Iris pigment epithelial cell (primary cell): ENCODE results near the gene PLEKHO2.

Source experiments
- DNase-seq: peaks from one replicate; pipeline ENCODE4 v3.0.0-alpha.2; 2011; ENCODE audit warnings: low read depth

Gene PLEKHO2

GRCh38 chr15:64825431-64826294 lies 16.1 kb upstream of the PLEKHO2 start, which contains the start of gene PIF1:
PIF1 (minus strand) TSS chr15:64825647; CDS start chr15:64824335, 1,312 bp downstream.
- DNase-seq: peak; percentile 99

GRCh38 chr15:64828985-64829384 lies 12.7 kb upstream of the PLEKHO2 start:
- no peak for DNase-seq

GRCh38 chr15:64833690-64834089 lies 8.0 kb upstream of the PLEKHO2 start:
- no peak for DNase-seq

DNA sequence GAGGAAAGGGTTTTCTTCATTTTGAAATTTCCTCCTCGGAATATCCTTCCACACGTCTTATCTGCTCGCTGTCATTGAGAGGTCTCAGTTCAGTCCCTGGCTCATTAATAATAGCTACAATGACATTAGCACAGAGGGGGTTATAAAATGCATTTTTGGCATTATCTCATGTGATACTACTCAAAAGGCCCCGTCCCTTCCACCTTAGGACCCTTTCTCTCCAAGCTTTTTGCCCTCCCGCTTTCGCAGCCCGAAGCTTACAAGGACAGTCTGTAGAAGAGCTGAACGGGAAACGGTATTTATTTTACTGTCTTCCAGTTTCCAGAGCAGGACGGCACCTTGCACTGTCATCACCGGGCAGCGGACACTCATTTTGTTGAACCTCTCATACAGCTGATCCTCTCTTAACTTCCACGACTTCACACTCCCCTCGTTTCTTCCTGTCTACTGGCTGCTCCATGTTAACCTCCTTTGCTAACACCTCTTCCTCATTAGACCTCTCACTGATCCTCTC lies 5.6 kb upstream of the PLEKHO2 start:
- no peak for DNase-seq

GRCh38 chr15:64837502-64837901 lies 4.2 kb upstream of the PLEKHO2 start:
- DNase-seq: no peak

DNA sequence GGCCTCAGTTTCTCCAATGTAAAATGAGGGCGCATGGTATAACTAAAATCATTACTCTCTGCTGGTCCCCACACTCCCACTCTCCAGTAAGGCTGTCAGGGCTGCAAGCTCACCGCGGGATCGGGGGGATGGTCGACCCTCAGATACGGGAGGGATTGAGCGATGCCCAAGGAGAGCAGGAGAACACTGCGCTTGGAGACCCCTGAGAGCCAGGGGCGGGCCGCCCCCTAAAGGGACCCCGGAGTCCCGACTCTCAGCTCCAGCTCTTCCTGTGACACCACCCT lies 713 bp upstream of the PLEKHO2 start:
- DNase-seq: no peak

GRCh38 chr15:64842096-64842939 lies 603 bp downstream of the PLEKHO2 start:
- no peak for DNase-seq

GRCh38 chr15:64842986-64843561 lies 1.4 kb downstream of the PLEKHO2 start:
- DNase-seq: peak; percentile 62

GRCh38 chr15:64843991-64844390 lies 2.3 kb downstream of the PLEKHO2 start:
- no peak for DNase-seq

GRCh38 chr15:64844576-64845145 lies 2.9 kb downstream of the PLEKHO2 start:
- no peak for DNase-seq

DNA sequence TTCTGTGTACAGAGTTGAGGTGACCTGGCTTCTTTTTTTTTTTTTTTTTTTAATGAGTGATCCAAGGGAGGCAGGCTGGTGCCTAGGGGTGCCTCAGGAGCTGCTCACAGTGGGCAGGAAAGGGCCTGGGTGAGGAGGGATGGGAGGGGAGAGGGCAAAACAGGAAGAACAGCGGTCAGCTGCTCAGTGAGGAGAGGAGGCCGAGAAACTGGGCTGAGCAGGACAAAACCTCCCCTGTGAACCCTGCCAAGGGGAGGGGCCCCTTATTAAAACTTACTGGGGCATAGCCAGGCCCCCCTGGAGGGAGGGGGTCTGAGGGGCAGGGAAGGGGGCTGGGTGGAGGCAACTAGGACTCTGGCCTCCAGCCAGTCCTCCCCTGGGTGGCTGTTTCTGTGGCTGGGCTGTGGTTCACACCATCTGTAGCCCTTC lies 3.5 kb downstream of the PLEKHO2 start:
- no peak for DNase-seq

- no peak for DNase-seq
Observed at GRCh38 chr15:64845831-64846595, 4.3 kb downstream of the PLEKHO2 start.

DNA sequence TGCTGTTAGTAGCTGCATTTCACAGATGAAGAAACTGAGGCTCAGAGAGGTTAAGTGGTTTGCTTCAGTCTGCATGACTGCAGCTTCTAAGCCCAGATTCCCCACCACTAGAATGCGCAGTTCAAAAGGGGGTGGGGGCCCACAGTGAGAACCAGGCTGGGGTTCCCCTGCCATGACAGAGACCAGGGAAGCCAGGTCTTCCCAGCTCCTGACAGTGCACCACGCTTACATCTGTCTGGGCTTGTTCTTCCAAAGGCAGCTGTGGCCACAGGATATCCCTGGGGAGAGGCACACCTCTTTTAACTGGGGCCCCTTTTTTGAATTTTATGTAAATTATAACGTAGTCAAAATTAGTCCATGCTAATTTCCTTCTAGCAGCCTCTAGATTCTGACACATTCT lies 5.3 kb downstream of the PLEKHO2 start:
- no peak for DNase-seq

DNA sequence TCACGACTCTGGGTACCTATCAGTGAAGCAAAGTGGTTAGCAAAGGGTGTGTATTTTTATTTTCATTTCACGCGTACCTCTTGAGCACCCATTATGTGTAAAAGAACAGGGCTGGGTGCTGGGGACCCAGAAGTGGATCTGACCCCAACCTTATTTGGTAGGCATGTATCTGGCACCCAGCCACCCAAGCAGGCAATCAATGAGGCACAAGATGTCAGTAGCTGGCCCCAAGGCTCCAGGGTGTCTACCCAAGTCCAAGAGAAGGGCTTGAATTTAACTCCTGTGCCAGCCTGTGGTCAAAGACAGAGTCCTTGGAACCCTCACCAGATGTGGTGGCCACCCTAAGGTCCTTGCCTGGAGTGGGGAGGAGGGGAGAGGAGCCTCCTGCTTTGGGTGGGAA lies 5.7 kb downstream of the PLEKHO2 start:
- no peak for DNase-seq

DNA sequence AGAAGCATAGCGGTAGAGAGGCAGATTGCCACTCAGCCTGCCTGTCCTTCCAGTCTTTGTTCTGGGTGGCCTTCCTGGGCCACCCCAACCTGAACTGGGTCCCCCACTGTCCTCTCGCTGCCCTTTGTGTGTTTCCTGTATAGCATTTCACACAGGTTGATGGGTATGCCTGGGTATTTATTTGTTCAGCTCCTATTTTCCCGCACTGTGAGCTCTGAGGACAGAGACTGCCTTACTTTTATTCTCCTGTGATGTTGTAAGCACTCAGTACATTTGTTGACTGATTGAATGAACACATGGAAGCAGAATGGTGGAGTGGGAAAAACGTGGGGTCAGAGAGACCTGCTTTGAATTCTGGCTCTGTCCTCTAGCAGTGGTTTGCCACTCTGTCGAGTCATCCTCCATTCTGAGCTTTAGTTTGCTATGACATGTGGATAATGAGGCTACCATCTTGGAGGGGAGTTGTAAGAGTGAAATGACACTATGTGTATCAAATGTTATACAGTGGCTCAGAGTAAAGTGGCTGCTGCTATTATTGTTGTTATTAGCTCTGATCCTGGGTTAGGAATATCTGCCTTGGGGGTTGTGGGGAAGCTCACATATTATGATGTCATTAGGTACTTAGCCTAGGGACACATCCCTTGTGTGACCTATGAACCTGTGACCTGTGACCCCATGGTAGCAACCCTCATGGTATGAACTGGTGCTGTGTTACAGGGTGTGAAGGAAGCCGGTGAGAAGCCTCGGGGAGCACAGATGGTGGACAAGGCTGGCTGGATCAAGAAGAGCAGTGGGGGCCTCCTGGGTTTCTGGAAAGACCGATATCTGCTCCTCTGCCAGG lies 6.4 kb downstream of the PLEKHO2 start:
- DNase-seq: no peak

DNA sequence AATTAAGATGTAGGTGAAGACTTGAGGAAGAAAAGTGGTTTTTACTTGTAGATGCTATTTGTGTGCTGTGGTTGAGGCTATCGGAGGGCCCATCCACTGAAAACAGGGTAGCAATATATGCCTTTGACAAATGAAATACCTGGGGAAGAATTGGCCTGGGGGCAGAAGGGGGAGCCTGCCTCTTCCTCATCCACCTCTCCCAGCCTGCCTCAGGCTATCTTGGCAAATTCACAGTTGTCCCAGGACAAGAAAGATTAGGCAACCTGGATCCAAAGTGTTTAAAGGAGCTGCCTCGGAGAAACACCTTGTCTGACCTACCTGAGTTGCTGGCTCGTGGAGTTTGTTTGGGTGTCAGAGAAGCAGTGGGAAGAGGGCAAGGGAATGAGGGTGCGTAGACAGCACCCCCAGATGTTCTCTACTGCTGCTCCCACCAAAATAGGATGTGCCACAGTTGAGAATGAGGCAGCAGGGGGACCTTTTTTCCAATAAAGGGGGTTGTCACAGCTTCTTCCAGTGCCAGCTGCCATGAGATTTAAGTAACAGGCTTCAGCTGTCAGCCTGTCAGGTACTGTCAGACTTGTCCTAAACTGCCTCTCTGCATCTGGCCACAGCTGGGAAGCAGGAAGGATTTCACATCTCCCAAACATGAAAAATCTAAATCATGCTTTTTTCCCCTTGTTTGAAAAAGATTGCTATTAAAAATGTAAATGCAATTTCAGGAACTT lies 9.2 kb downstream of the PLEKHO2 start:
- no peak for DNase-seq

GRCh38 chr15:64851503-64851840 lies 9.8 kb downstream of the PLEKHO2 start:
- peak; percentile 96 for DNase-seq

DNA sequence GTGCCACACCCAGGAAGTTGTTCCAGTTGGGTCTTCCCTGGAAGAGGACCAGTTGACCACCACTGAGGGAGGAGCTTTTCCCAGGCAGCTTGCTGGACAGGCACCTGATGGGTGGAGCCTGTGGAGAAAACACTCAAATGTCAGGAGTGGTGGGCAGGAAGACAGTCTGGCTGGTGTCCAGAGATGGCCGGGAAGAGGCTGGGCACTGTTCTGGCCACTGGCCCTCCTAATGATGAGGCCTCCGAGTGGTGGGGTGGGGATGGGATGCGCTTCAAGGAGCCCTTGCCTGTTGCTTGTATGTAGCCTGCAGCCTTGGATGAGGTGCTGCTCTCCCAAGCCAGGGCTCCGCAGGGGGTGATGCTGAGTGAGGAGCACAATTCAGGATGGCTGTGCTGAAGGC lies 12.3 kb downstream of the PLEKHO2 start:
- DNase-seq: no peak

DNA sequence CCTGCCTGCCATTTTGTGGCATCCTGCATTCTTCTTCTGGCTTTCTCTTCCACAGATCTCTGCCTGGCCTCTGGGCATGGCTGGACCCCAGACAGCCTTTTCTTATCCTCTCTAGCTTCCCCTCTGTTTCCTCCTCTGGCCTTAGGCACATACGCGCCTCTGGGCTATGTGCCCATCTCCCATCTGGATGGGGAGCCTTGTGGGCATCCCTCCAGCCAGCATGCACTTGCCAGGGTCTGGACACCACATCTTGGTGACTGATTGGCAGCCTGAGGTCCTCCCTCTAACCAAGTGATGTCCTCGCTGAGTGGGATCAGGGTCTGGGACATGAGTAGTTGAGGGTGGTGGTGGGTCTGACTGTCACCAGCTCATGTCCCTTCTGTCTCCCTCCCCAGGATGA lies 12.8 kb downstream of the PLEKHO2 start:
- DNase-seq: no peak
